Right ventricle myocardium superior (tissue), 1 donor: ENCODE measurements around the gene MTA1. TPM values are rescaled to one million over a fixed set of nuclear protein-coding genes. Genes with fewer than 3 reads are reported as not detected.

ENCODE experiments used
- ATAC-seq: fragments of 200-7000 bp; cut with Tn5 transposase; one replicate; pipeline ENCODE4 v1.9.1; 2020; ENCODE audit warnings: mild to moderate bottlenecking; ENCODE audit not compliant: poor library complexity
- DNase-seq: peaks from one replicate; pipeline ENCODE4 v3.0.0-alpha.2; 2020
- intact Hi-C: fragments of 100-400 bp; cut with DNase I; formaldehyde crosslinking; loops from one replicate; pipeline ENCODE4 v1.11.2; 2022
- long read RNA-seq: library from polyadenylated mRNA; unstranded; transcript quantifications from one replicate; pipeline ENCODE4 v2.0.0, GENCODE V29; 2021
- total RNA-seq: library from RNA; stranded (reverse); fragmentation: NEBNext Ultra II Directional; extraction: Animal tissue kit (Norgen Biotek cat#: 25700); gene quantifications from one replicate; pipeline ENCODE4 v1.2.1, GENCODE V29; 2021
- donor health status: DM: no; HTN: yes; CAD: no; lungs with severe emphysema.

Gene MTA1
- total RNA-seq: 191 TPM
- long read RNA-seq, transcript MTA1-201 (21 exons, 2,876 nt): major isoform, 37 of 167 reads
- long read RNA-seq, transcript MTA1-211 (3 exons, 842 nt): minor isoform, 18 of 167 reads
- long read RNA-seq, transcript MTA1-212 (2 exons, 700 nt): minor isoform, 19 of 167 reads
- long read RNA-seq, transcript MTA1-215 (4 exons, 509 nt): minor isoform, 24 of 167 reads
- long read RNA-seq, partial matches to known transcripts: 22 of 167 reads
- long read RNA-seq, other reads (novel, unspliced or antisense): 29 of 167 reads

DNA sequence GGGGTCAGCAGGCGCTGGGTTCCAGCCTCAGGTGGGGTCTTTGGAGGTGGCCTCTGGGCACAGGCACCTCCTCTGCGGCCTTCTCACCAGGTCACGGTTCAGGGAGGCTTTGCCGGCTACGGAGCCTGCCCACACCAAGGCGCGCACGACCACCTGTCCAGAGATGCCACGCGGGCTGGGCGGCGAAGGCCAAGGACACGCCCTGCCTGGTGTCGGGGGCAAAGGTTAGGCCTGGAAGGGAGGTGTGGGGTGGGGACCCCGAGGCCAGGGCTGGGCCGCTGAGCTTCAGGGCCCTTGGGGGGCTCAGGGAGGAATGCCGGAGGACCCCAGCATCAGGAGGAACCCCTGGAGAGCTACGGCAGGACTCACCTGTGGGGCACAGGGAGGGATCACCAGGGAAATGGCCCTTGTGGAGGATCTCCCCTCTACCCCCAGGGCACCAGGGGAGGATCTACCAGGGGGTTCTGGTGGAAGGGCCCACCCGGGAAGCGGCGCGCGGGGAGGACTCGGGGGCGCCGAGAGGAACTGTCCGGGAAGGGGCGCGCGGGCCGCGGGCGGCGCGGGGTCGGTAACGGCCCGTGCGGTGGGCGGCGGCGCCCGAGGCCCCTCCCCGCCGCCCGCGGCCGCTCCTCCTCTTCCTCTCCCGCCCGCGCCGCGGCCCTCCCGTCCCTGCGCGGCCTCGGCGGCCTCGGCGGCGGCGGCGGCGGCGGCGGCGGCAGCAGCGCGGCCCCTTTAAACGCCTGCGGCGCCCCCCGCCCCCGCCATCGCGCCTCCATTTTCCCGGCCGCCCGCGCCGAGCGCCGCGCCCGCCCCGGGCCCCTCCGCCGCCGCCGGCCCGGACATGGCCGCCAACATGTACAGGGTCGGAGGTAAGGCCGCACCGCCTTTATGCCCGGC lies at the start of gene MTA1:
Gene MTA1, plus strand, starts transcription at position 633 of the 897 bp plus-strand sequence. Its CDS starts 209 bp downstream, at position 842.
- ATAC-seq (peak; percentile 59), DNase-seq (no peak)
- intact Hi-C loops: no loop called here

DNA sequence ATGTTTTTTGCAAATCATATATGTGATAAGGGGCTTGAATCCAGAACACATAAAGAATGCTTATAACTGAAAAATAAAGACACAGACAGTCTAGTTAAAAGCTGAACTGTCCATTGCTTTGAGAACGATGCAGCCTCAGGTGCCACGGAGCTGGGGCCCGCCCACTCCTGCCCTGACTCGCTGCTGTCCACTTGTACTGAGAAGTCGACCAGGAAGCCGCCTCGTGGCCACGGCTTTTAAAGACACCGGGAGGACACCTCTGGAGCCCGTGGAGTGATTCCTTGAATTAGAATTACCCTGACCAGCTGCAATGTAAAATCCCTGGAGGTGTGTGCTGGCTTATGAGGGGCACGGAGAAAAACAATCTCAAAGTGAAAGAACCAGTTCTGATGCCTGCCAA lies 45.2 kb upstream of the MTA1 start:
- intact Hi-C loops: loop anchor here (5.0 kb wide), 1 partner anchor 153 kb away; the partner anchor contains the start of gene TMEM121
- DNase-seq: no peak
- ATAC-seq: no peak

- intact Hi-C loops: no loop called here
- ATAC-seq (no peak), DNase-seq (no peak)
Measured at GRCh38 chr14:105375635-105376057, 44.0 kb upstream of the MTA1 start.

GRCh38 chr14:105376521-105377440 lies 42.8 kb upstream of the MTA1 start:
- no peak for ATAC-seq
- DNase-seq: no peak
- intact Hi-C loops: no loop called here

DNA sequence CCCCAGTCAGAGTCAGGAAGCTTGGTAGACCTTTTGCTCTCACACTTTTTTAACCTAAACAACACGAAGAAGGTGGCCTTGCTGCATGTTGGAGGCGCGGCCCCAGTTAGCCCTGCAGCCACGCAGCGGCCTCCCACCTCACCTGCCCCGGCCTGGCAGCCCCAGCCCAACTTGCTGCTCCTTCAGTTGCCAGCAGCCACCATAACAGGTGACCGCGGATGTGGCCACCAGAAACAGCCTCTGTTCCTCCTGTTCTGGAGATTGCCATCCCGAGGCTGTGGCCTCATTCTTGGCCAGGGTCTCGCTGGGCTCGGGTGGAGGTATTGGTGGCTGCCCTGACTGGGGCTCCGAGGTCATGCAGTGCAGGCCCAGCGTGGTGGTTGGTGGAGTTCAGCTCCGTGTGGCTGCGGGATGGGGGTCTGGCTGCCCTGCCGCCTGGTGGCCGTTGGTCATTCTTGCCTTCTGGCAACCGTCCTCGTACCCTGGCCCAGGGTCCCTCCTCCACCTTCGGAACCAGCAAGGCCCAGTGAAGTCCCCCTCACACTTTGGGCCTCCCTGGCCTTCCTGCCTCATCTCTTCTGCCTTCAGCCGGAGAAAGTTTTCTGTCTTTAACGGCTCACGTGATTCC lies 42.0 kb upstream of the MTA1 start:
- intact Hi-C loops: no loop called here
- DNase-seq: no peak
- no peak for ATAC-seq

DNA sequence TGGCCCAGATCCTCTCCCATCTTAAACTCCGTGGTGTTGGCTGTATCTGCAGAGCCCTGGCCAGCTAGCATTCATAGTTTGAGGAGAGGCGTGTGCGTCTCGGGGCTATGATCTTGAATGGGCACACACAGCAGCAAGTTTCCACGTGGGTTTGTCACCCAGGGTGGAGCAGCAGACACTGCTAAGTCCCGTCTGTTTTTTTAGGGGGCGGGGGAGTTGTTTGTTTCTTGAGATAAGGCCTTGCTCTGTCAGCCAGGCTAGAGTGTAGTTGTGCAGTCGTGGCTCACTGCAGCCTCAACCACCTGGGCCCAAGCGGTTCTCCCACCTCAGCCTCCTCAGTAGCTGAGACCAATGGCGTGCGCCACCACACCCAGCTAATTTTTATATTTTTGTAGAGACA lies 41.4 kb upstream of the MTA1 start:
- ATAC-seq (no peak), DNase-seq (no peak)
- intact Hi-C loops: no loop called here

- DNase-seq (peak; percentile 33), ATAC-seq (no peak)
- intact Hi-C loops: no loop called here
Measured at GRCh38 chr14:105378873-105379685, 40.5 kb upstream of the MTA1 start.

DNA sequence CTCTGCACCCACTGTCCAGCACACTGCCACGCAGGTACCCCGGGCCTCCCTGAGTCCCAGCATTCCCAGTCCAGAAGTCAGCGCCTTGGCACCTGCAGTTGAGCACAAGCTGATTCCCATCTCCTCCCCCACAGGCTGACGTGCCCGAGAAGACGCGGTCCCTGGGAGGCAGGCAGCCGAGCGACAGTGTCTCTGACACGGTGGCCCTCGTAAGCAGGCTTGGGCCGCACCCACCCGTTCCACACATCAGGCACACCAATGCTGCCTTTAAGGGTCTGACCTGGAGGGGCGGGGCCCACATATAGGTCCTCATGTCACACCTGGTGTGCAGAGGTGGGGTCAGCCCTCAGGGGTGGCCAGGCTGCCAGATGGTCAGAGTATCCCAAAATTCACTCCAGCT lies 39.7 kb upstream of the MTA1 start:
- intact Hi-C loops: no loop called here
- DNase-seq (peak; percentile 36), ATAC-seq (no peak)

DNA sequence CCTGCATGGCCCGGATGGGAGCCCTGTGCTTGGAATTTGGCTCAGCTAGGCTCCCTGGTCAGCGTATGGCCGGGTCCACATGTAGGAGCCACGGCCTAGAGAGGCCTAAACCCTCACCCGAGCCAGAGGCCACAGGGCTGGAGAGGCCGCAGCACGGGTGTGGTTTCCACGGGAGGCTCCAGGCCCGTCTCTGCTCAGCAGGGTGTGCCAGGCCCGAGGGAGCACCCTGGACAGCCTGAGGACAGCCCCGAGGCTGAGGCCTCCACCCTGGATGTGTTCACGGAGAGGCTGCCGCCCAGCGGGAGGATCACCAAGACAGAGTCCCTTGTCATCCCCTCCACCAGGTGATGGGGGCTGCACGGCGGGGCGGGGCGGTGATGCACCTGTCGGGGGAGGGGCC lies 38.9 kb upstream of the MTA1 start:
- intact Hi-C loops: no loop called here
- DNase-seq: peak; percentile 40
- no peak for ATAC-seq

DNA sequence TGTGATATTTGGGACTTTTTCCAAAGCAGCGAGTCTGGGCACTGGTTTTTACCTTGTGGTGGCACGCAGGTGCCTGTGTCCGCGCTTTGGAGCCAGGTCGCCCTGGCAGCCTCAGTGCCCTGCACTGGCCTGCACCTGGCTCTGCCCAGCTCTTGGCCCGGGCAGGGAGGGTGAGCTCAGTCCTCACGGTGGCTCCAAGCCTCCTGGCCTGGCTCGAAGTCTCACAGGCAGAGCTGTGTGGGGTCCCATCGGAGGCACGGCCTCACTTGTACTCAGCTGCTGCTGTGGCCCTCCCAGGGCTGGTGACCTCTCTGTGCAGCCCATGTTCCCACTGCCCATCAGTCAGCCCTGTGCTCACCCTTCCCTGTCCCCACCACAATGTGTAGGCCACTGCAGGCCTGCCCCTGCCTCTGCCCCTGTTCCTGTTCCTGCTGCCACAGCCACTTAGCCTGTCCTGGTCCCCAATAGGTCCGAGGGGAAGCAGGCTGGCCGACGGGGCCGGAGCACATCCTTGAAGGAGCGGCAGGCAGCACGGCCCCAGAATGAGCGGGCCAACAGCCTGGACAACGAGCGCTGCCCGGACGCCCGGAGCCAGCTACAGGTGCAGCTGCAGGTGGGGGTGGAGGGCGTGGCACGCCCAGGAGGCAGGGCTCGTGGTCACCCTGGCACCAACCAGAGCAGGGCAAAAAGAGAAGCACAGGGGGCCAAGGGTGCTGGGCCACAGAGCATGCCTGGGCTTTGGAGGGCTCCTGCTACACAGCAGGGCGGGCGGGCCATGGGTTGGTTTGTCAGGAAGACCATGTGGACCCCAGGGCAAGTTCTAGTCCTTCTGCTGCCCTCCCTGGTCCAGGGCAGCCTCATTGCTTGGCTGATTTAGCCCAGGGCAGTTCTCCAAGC lies 37.9 kb upstream of the MTA1 start:
- intact Hi-C loops: no loop called here
- peak; percentile 41 for DNase-seq
- no peak for ATAC-seq

DNA sequence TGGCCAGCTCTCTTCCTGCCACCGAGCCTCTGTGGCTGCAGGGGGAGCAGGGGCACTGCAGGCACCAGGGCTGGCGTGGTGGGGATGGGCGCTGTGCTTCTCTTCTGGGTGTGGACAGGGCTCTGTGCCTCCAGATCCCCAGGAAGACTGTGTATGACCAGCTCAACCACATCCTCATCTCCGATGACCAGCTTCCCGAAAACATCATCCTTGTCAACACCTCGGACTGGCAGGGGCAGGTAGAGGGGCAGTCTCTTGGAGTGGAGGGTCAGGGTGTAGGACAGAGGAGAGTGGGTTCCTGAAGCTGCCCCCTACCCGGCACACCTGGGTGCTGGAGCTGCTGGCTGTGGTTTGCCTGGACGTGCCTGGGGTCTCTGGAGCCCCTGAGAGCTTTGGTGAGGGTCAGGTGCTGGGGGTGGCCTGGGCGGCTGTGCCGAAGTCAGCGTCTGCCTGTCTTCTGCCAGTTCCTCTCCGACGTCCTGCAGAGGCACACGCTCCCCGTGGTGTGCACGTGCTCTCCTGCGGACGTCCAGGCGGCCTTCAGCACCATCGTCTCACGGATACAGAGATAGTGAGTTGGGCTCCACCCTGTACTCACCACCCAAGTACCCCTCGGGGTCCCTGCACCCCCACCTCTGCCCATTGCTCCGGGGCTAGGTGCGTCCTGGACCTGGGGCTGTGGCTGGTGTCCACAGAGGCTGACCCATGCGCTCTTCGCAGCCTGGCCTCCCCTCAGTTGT lies 37.1 kb upstream of the MTA1 start:
- DNase-seq (peak; percentile 8), ATAC-seq (no peak)
- intact Hi-C loops: no loop called here

DNA sequence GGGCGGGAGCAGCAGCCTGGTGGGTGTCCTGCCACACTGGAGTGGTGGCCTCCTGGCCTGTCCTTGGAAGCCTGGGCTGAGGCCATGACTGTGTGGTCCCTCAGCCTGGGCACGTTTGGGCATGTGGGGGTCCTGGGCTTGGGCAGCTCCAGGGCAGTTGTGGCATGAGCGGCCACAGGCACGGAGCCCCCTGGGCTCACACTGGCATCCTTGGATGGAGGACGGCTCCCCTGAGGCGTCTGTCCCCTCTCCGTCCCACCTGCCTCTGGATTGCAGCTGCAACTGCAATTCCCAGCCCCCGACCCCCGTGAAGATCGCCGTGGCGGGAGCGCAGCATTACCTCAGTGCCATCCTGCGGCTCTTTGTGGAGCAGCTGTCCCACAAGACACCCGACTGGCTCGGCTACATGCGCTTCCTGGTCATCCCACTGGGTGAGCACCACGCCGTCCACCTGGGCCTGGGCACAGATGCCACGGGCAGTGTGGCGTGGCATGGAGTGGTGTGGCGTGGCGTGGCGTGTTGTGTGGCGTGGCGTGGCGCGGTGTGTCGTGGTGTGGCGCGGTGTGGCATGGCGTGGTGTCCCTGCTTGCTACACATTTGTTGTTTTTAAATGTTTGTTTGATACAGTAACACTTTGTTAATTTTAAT lies 36.4 kb upstream of the MTA1 start:
- intact Hi-C loops: no loop called here
- peak; percentile 34 for DNase-seq
- ATAC-seq: no peak

DNA sequence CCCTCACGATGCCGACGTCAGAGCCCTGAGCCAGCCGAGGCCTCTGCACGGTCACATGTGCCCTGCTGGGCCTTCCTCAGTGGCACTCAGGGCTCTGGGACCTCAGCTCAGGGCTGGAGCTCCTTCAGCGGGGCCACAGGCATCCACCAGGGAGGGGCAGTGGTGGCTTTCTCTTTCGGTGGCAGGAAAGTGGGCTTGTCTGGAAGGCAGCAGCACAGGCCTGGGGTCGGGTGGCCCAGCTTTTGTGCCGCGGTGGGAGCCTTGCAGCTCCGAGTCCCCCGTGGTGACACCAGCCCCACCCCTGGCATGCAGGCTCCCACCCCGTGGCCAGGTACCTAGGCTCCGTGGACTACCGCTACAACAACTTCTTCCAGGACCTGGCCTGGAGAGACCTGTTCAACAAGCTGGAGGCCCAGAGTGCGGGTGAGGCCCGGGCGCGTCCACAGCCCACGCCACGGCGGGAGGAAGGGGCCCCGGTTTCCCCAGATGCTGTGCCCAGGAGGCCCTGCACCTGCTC lies 35.5 kb upstream of the MTA1 start:
- DNase-seq (peak; percentile 37), ATAC-seq (no peak)
- intact Hi-C loops: no loop called here

- intact Hi-C loops: no loop called here
- ATAC-seq (no peak), DNase-seq (peak; percentile 27)
Measured at GRCh38 chr14:105384605-105385321, 34.9 kb upstream of the MTA1 start.

DNA sequence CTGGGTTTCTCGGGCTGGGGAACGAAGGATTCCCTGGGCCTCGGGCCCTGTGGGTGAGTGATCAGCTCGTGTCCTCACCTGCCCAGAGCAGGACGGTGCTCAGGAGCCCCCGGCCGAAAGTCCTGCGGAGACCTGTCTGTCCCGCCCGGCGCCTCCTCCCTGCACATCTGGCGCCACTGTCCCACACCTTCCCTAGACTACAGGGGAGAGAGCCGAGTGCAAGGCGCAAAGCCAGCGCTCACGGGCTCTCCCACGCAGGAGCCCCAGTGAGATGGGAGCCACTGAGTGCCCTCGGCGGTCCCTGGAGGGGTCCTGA lies 34.3 kb upstream of the MTA1 start:
- intact Hi-C loops: no loop called here
- ATAC-seq (no peak), DNase-seq (peak; percentile 41)
